Endothelial cell of umbilical vein (primary cell): ENCODE data around the gene LHFPL2. TPM values are rescaled to one million over a fixed set of nuclear protein-coding genes. Genes with fewer than 3 reads are reported as not detected.

Source experiments
- BruUV-seq: library from RNA; stranded (reverse); fragments of 400-500 nt; replicated peaks from 2 replicates; lab custom pipeline; 2021; lab: Mats Ljungman, UMichigan
- CTCF ChIA-PET: fragments of 300-600, 350-600 bp; sonication (Branson Sonifier 250); formaldehyde crosslinking; loops from one replicate; lab custom pipeline; 2021; ENCODE audit warnings: antibody characterized with exemption, inconsistent platforms; lab: Charles Lee
- POLR2A ChIA-PET: fragments of 300-600, 350-600 bp; sonication (Branson Sonifier 250); formaldehyde crosslinking; loops from one replicate; lab custom pipeline; 2021; ENCODE audit warnings: antibody characterized with exemption, inconsistent platforms; lab: Charles Lee
- DNase-seq: peaks from one replicate; pipeline ENCODE4 v3.0.0-alpha.2; 2011; ENCODE audit warnings: low read depth, low spot score
- FAIRE-seq: peaks from 2 replicates; lab custom pipeline; 2011; peaks lifted over from hg19 to GRCh38; lab: Jason Lieb, UNC
- H2AFZ ChIP-seq: 2 replicates; pipeline ENCODE4 v1.6.0; 2012; ENCODE audit warnings: low read depth, low read length, control low read depth, inconsistent platforms
- H3K27ac ChIP-seq: 2 replicates; pipeline ENCODE4 v1.5.1; 2011; ENCODE audit warnings: low read depth, mild to moderate bottlenecking, control low read depth, low read length, moderate library complexity; ENCODE audit not compliant: insufficient read depth
- H3K27me3 ChIP-seq, 2 experiments: 2 replicates each; pipeline versions ENCODE4 v1.6.0 to v1.6.1; 2011; ENCODE audit warnings: low read length in 2 of 2, mixed read lengths in 1 of 2; ENCODE audit not compliant: control insufficient read depth in 2 of 2, insufficient read depth in 2 of 2
- H3K36me3 ChIP-seq, 2 experiments: 2 replicates in 1 of 2; 3 replicates in 1 of 2; pipeline ENCODE4 v1.5.1; 2011; ENCODE audit warnings: low read length in 2 of 2, mild to moderate bottlenecking in 1 of 2, moderate library complexity in 1 of 2; ENCODE audit not compliant: control insufficient read depth in 2 of 2, insufficient read depth in 2 of 2; ENCODE audit errors: extremely low read depth in 1 of 2
- H3K4me1 ChIP-seq: 3 replicates; pipeline ENCODE4 v1.5.1; 2011; ENCODE audit warnings: mild to moderate bottlenecking, low read length; ENCODE audit not compliant: control insufficient read depth, insufficient read depth; ENCODE audit errors: extremely low read depth
- H3K4me2 ChIP-seq: 2 replicates; pipeline ENCODE4 v1.6.1; 2011; ENCODE audit warnings: low read length, control low read depth, mixed read lengths; ENCODE audit not compliant: insufficient read depth
- H3K4me3 ChIP-seq, 3 experiments: fragments of 200-600 bp in 1 of 3; sonication (generic), shearing (Covaris generic) in 1 of 3; replicated peaks in 1 of 3; 2 replicates each; pipeline ENCODE4 v1.5.1; 2011 to 2016; ENCODE audit warnings: control low read depth in 3 of 3, low read length in 3 of 3, mild to moderate bottlenecking in 2 of 3, inconsistent platforms in 1 of 3, low read depth in 1 of 3, moderate library complexity in 1 of 3; ENCODE audit not compliant: insufficient read depth in 1 of 3
- H3K79me2 ChIP-seq: 2 replicates; pipeline ENCODE4 v1.6.0; 2012; ENCODE audit warnings: low read length, inconsistent platforms; ENCODE audit not compliant: control insufficient read depth, insufficient read depth
- H3K9ac ChIP-seq: replicated peaks from 2 replicates; pipeline ENCODE3; 2011; ENCODE audit warnings: low read length, control low read depth; ENCODE audit not compliant: insufficient read depth; ENCODE audit errors: extremely low read depth
- H3K9me1 ChIP-seq: replicated peaks from 3 replicates; pipeline ENCODE4 v1.6.0; 2011; ENCODE audit warnings: mild to moderate bottlenecking, low read length; ENCODE audit not compliant: control insufficient read depth, insufficient read depth; ENCODE audit errors: extremely low read depth
- H3K9me3 ChIP-seq: replicated peaks from 2 replicates; pipeline ENCODE4 v1.5.1; 2012; ENCODE audit warnings: low read length, inconsistent platforms; ENCODE audit not compliant: control insufficient read depth, insufficient read depth
- H4K20me1 ChIP-seq: replicated peaks from 2 replicates; pipeline ENCODE3; 2011; ENCODE audit warnings: mild to moderate bottlenecking, low read length; ENCODE audit not compliant: control insufficient read depth, insufficient read depth; ENCODE audit errors: extremely low read depth
- CTCF ChIP-seq, 2 donors: IDR thresholded peaks; 1 replicate in 1 of 2; 2 replicates in 1 of 2; pipeline ENCODE4 v1.5.1; 2011; ENCODE audit warnings: low read length in 2 of 2, mild to moderate bottlenecking in 2 of 2, moderate library complexity in 2 of 2, control low read depth in 1 of 2, inconsistent platforms in 1 of 2, low read depth in 1 of 2; ENCODE audit not compliant: insufficient read depth in 1 of 2; ENCODE audit errors: extremely low read depth in 1 of 2
- EZH2 ChIP-seq: IDR thresholded peaks from 2 replicates; pipeline ENCODE4 v1.6.1; 2012; ENCODE audit warnings: borderline replicate concordance, low read depth, mild to moderate bottlenecking, moderate library complexity, low read length, inconsistent platforms; ENCODE audit not compliant: severe bottlenecking
- FOS ChIP-seq: IDR thresholded peaks from 2 replicates; pipeline ENCODE4 v1.6.1; 2011; ENCODE audit warnings: mild to moderate bottlenecking, low read length, moderate library complexity, borderline replicate concordance; ENCODE audit not compliant: insufficient read depth
- GATA2 ChIP-seq: IDR thresholded peaks from 2 replicates; pipeline ENCODE4 v1.7.0; 2011; ENCODE audit warnings: low read depth, mild to moderate bottlenecking, moderate library complexity, mixed read lengths, low read length; ENCODE audit not compliant: insufficient read length, insufficient read depth
- JUN ChIP-seq: IDR thresholded peaks from 2 replicates; pipeline ENCODE4 v1.6.1; 2011; ENCODE audit warnings: borderline replicate concordance, low read depth; ENCODE audit not compliant: insufficient read length, insufficient read depth
- MAX ChIP-seq: IDR thresholded peaks from 2 replicates; pipeline ENCODE4 v1.6.1; 2011; ENCODE audit not compliant: insufficient read depth, insufficient read length
- POLR2A ChIP-seq: IDR thresholded peaks from 2 replicates; pipeline ENCODE4 v1.6.1; 2012; ENCODE audit warnings: low read depth, mild to moderate bottlenecking, control low read depth, low read length
- POLR2AphosphoS5 ChIP-seq: IDR thresholded peaks from 2 replicates; pipeline ENCODE4 v1.6.1; 2012; ENCODE audit warnings: low read depth, mild to moderate bottlenecking, control low read depth, low read length, moderate library complexity; ENCODE audit not compliant: insufficient read depth
- dilution Hi-C: fragments of 300-500 bp; cut with MboI; formaldehyde crosslinking; loops from one replicate; pipeline ENCODE4 v1.15.0; 2019; ENCODE audit warnings: low sequenced_read_pairs; ENCODE audit not compliant: extremely low pct_ligation_motif_present
- intact Hi-C: fragments of 100-400 bp; cut with micrococcal nuclease; formaldehyde crosslinking; loops from one replicate; pipeline ENCODE4 v1.10.0; 2022
- polyA plus RNA-seq, 4 experiments: library from polyadenylated mRNA; depleted of rRNA in 3 of 4; stranded (reverse) in 3 of 4; unstranded in 1 of 4; fragments of >200 nt; gene quantifications; 2 replicates each; pipeline versions ENCODE4 v1.2.1 to v1.2.3, GENCODE V29; 2011 to 2012; ENCODE audit warnings: missing spikeins in 1 of 4
- total RNA-seq: library from RNA; stranded (reverse); gene quantifications from 2 replicates; pipeline ENCODE4 v1.2.3, GENCODE V29; 2021

Gene LHFPL2
- total and polyA plus RNA-seq, 2 donors (not counting 3 experiments of a cell fraction or from before 2014, with no cell fraction given): 9.6 to 36.3 TPM

DNA sequence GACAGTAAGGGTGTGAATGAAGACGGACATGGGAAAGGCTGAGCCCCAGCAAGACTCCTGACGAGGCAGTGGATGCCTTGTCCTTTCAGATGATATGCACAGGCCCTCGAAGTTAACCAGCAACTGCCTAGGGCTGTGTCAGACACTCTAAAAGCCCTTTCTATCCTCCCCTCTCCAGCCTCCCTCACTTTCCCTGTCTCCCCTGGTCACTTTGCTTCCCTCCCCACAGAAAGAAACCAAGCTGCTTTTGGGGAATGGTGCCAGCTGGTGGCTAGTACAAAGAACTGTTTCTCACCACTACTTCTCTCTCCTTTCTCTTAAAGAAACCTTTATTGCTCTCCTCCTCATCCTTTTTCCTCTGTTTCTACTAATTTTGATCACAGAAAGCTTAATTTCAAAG lies 21.4 kb downstream of the LHFPL2 start:
- ChIA-PET POLR2A (no interaction called here), CTCF (interaction anchor here (0.7 to 2.2 kb wide), 18 partner anchors 10 to 306 kb away, joined by 3 to 10 read pairs (median 5); partner anchors contain the start of gene LHFPL2)
- Histone ChIP-seq H3K9me1 (no peaks in the 10 kb centered on the region), H3K4me2 (no peak overlapping the region), H3K27me3 (no peaks in the 10 kb centered on the region), H3K36me3 (peaks cover 2 to 31% of the 10 kb centered on the region in 2 experiments), H3K9ac (no peak overlapping the region), H3K27ac (no peak overlapping the region), H3K4me3 (no peak overlapping the region), H3K4me1 (no peaks in the 10 kb centered on the region), H3K9me3 (no peaks in the 10 kb centered on the region), H2AFZ (no peak overlapping the region), H4K20me1 (no peaks in the 10 kb centered on the region), H3K79me2 (no peaks in the 10 kb centered on the region)
- dilution Hi-C loops: no loop called here
- no peak for FAIRE-seq
- intact Hi-C loops: loop anchor here (1.0 kb wide), 1 partner anchor 90 kb away; no protein-coding TSS in a partner anchor
- BruUV-seq: no TSS peak
- DNase-seq: peak; percentile 44
- TF ChIP-seq CTCF (IDR thresholded peaks at IDR 0.05; ENCODE audit: extremely low read depth in 1 of 2, insufficient read depth in 1 of 2, low read depth in 1 of 2, low read length in 2 of 2) (peak; percentile 27 to 54), POLR2AphosphoS5 (no peak), POLR2A (no peak), GATA2 (no peak)

- FAIRE-seq (no peak), DNase-seq (peak; percentile 41)
- H3K9ac ChIP-seq: no peak overlapping the region
- no peaks in the 10 kb centered on the region for H3K9me3 ChIP-seq
- POLR2A ChIA-PET: no interaction called here
- dilution Hi-C loops (no loop called here), intact Hi-C loops (no loop called here)
- no peak overlapping the region for H2AFZ ChIP-seq
- no TSS peak for BruUV-seq
- H3K27ac ChIP-seq: no peak overlapping the region
- peaks cover 2% of the 10 kb centered on the region for H3K79me2 ChIP-seq
- H4K20me1 ChIP-seq: no peaks in the 10 kb centered on the region
- no peaks in the 10 kb centered on the region for H3K27me3 ChIP-seq
- H3K4me1 ChIP-seq: no peaks in the 10 kb centered on the region
- H3K9me1 ChIP-seq: no peaks in the 10 kb centered on the region
- no peak overlapping the region for H3K4me2 ChIP-seq
- peaks cover 2 to 26% of the 10 kb centered on the region in 2 experiments for H3K36me3 ChIP-seq
- H3K4me3 ChIP-seq: no peak overlapping the region
- CTCF ChIA-PET: interaction anchor here (0.6 to 1.7 kb wide), 3 partner anchors 13 to 121 kb away, joined by 3 to 7 read pairs (median 4); no protein-coding TSS in a partner anchor
- TF ChIP-seq POLR2AphosphoS5 (no peak), MAX (no peak), FOS (no peak), EZH2 (no peak), GATA2 (no peak), JUN (no peak), CTCF (IDR thresholded peaks at IDR 0.05; ENCODE audit: extremely low read depth in 1 of 2, insufficient read depth in 1 of 2, low read depth in 1 of 2, low read length in 2 of 2) (no peak)
Measured at GRCh38 chr5:78626009-78626571, 22.5 kb downstream of the LHFPL2 start.
